Activated T-cell treated with anti-CD3 and anti-CD28 coated beads, Interleukin-2, amount 50 U/mL, for 4 hours (primary cell): ENCODE results near the gene ZMYND19. TPM values are rescaled to one million over a fixed set of nuclear protein-coding genes. Genes with fewer than 3 reads are reported as not detected.
"Not testable (repeated sequence)": the region's sequence is repeated elsewhere in the genome, so short reads cannot be mapped to it uniquely, and the experiment has no call there.

ENCODE experiments used
- ATAC-seq, 2 donors: fragments of 200-7000 bp; cut with Tn5 transposase; one replicate each; pipeline ENCODE4 v1.10.0; 2021
- DNase-seq: peaks from one replicate; pipeline ENCODE4 v3.0.0-alpha.2; 2020
- H3K27me3 Mint-ChIP-seq: one replicate; pipeline ENCODE4 v1.8.0; 2021; ENCODE audit warnings: low read depth, mixed read lengths
- H3K36me3 Mint-ChIP-seq: one replicate; pipeline ENCODE4 v1.8.0; 2022; ENCODE audit warnings: mixed read lengths; ENCODE audit not compliant: insufficient read depth
- H3K4me1 Mint-ChIP-seq: one replicate; pipeline ENCODE4 v1.8.0; 2021; ENCODE audit warnings: low read depth, mixed read lengths
- H3K4me3 Mint-ChIP-seq: one replicate; pipeline ENCODE4 v1.8.0; 2021; ENCODE audit warnings: mild to moderate bottlenecking, moderate library complexity, mixed read lengths
- H3K9me3 Mint-ChIP-seq: one replicate; pipeline ENCODE4 v1.8.0; 2021; ENCODE audit warnings: mixed read lengths
- total RNA-seq, 3 donors: library from RNA; stranded (reverse); gene quantifications; one replicate each; pipeline ENCODE4 v1.2.1, GENCODE V29; 2021

ZMYND19 gene
- total RNA-seq, 3 donors from 2014 or later, result 98.6 to 122 (median 106) TPM

- H3K4me3 Mint-ChIP-seq, result peak overlapping the region; percentile 84
- no peaks in the 10 kb centered on the region for H3K36me3 Mint-ChIP-seq
- H3K9me3 Mint-ChIP-seq, result no peaks in the 10 kb centered on the region
- peak; percentile 9 to 15 for ATAC-seq
- H3K27me3 Mint-ChIP-seq, result no peaks in the 10 kb centered on the region
- peaks cover 22% of the 10 kb centered on the region for H3K4me1 Mint-ChIP-seq
- no peak for DNase-seq
Observed at GRCh38 chr9:137606005-137606621, 15.8 kb upstream of the ZMYND19 start.

- peaks cover 20% of the 10 kb centered on the region for H3K4me1 Mint-ChIP-seq
- DNase-seq, result peak; percentile 94
- ATAC-seq, result peak; percentile 92 to 95
- H3K36me3 Mint-ChIP-seq, result no peaks in the 10 kb centered on the region
- no peaks in the 10 kb centered on the region for H3K27me3 Mint-ChIP-seq
- H3K9me3 Mint-ChIP-seq, result no peaks in the 10 kb centered on the region
- peak within 1 kb of the TSS; percentile 84 for H3K4me3 Mint-ChIP-seq
Observed at GRCh38 chr9:137605121-137606004, 15.1 kb upstream of the ZMYND19 start, which contains the start of gene ARRDC1. Gene ARRDC1, plus strand, starts transcription at chr9:137605686. Its CDS starts 32 bp downstream, at chr9:137605718.

GRCh38 chr9:137604345-137605086, 14.2 kb upstream of the ZMYND19 start:
- H3K4me3 Mint-ChIP-seq, result peak overlapping the region; percentile 56
- DNase-seq (no peak), ATAC-seq (no peak)
- no peaks in the 10 kb centered on the region for H3K27me3 Mint-ChIP-seq
- peaks cover 20% of the 10 kb centered on the region for H3K4me1 Mint-ChIP-seq
- no peaks in the 10 kb centered on the region for H3K9me3 Mint-ChIP-seq
- no peaks in the 10 kb centered on the region for H3K36me3 Mint-ChIP-seq

GRCh38 chr9:137603879-137604278, 13.6 kb upstream of the ZMYND19 start:
- peak overlapping the region; percentile 56 for H3K4me3 Mint-ChIP-seq
- DNase-seq (no peak), ATAC-seq (no peak)
- peaks cover 19% of the 10 kb centered on the region for H3K4me1 Mint-ChIP-seq
- no peaks in the 10 kb centered on the region for H3K27me3 Mint-ChIP-seq
- H3K9me3 Mint-ChIP-seq, result no peaks in the 10 kb centered on the region
- H3K36me3 Mint-ChIP-seq, result no peaks in the 10 kb centered on the region

- Mint-ChIP-seq H3K4me3 (peak overlapping the region; percentile 37), H3K36me3 (no peaks in the 10 kb centered on the region), H3K27me3 (no peaks in the 10 kb centered on the region), H3K9me3 (no peaks in the 10 kb centered on the region), H3K4me1 (peaks cover 15% of the 10 kb centered on the region)
- DNase-seq, result no peak
- ATAC-seq, result no peak
Observed at GRCh38 chr9:137602661-137603060, 12.3 kb upstream of the ZMYND19 start.

GRCh38 chr9:137598943-137599342, 8.6 kb upstream of the ZMYND19 start:
- H3K4me1 Mint-ChIP-seq, result peaks cover 1% of the 10 kb centered on the region
- no peak overlapping the region for H3K4me3 Mint-ChIP-seq
- H3K27me3 Mint-ChIP-seq, result no peaks in the 10 kb centered on the region
- DNase-seq (no peak), ATAC-seq (no peak)
- no peaks in the 10 kb centered on the region for H3K9me3 Mint-ChIP-seq
- no peaks in the 10 kb centered on the region for H3K36me3 Mint-ChIP-seq

- not testable (repeated sequence) for H3K9me3 Mint-ChIP-seq, H3K36me3 Mint-ChIP-seq, H3K4me3 Mint-ChIP-seq, H3K4me1 Mint-ChIP-seq, H3K27me3 Mint-ChIP-seq, DNase-seq, ATAC-seq
Observed at GRCh38 chr9:137596577-137596976, 6.3 kb upstream of the ZMYND19 start.

GRCh38 chr9:137593176-137593575, 2.9 kb upstream of the ZMYND19 start:
- Mint-ChIP-seq H3K27me3 (no peaks in the 10 kb centered on the region), H3K4me1 (peaks cover 7% of the 10 kb centered on the region), H3K36me3 (no peaks in the 10 kb centered on the region), H3K4me3 (no peak overlapping the region), H3K9me3 (no peaks in the 10 kb centered on the region)
- ATAC-seq (no peak), DNase-seq (no peak)

- Mint-ChIP-seq H3K9me3 (no peaks in the 10 kb centered on the region), H3K36me3 (peaks cover 3% of the 10 kb centered on the region), H3K4me3 (no peak overlapping the region), H3K27me3 (no peaks in the 10 kb centered on the region), H3K4me1 (peaks cover 11% of the 10 kb centered on the region)
- ATAC-seq, result no peak
- DNase-seq, result no peak
Observed at GRCh38 chr9:137592767-137593166, 2.5 kb upstream of the ZMYND19 start.

- peak; percentile 28 to 38 for ATAC-seq
- Mint-ChIP-seq H3K4me1 (peaks cover 13% of the 10 kb centered on the region), H3K4me3 (no peak overlapping the region), H3K27me3 (no peaks in the 10 kb centered on the region), H3K9me3 (no peaks in the 10 kb centered on the region), H3K36me3 (peaks cover 12% of the 10 kb centered on the region)
- DNase-seq, result no peak
Observed at GRCh38 chr9:137590123-137590468, 216 bp downstream of the ZMYND19 start.

- Mint-ChIP-seq H3K4me3 (peak overlapping the region; percentile 87), H3K4me1 (peaks cover 13% of the 10 kb centered on the region), H3K27me3 (no peaks in the 10 kb centered on the region), H3K36me3 (peaks cover 12% of the 10 kb centered on the region), H3K9me3 (no peaks in the 10 kb centered on the region)
- DNase-seq (no peak), ATAC-seq (peak; percentile 11 to 15)
Observed at GRCh38 chr9:137589441-137590122, 730 bp downstream of the ZMYND19 start.

GRCh38 chr9:137588891-137589290, 1.4 kb downstream of the ZMYND19 start:
- no peaks in the 10 kb centered on the region for H3K27me3 Mint-ChIP-seq
- no peaks in the 10 kb centered on the region for H3K9me3 Mint-ChIP-seq
- ATAC-seq, result no peak

GRCh38 chr9:137588311-137588710, 2.0 kb downstream of the ZMYND19 start:
- Mint-ChIP-seq H3K27me3 (no peaks in the 10 kb centered on the region), H3K9me3 (no peaks in the 10 kb centered on the region), H3K4me3 (peak overlapping the region; percentile 87), H3K4me1 (peaks cover 13% of the 10 kb centered on the region), H3K36me3 (peaks cover 12% of the 10 kb centered on the region)
- ATAC-seq (no peak), DNase-seq (no peak)

More at GRCh38 chr9:137588891-137589290, 1.4 kb downstream of the ZMYND19 start:
- Mint-ChIP-seq H3K4me1 (peaks cover 13% of the 10 kb centered on the region), H3K36me3 (peaks cover 12% of the 10 kb centered on the region), H3K4me3 (peak overlapping the region; percentile 87)
- DNase-seq, result no peak

- H3K36me3 Mint-ChIP-seq, result peaks cover 16% of the 10 kb centered on the region
- H3K4me1 Mint-ChIP-seq, result peaks cover 13% of the 10 kb centered on the region
- H3K9me3 Mint-ChIP-seq, result no peaks in the 10 kb centered on the region
- no peak for ATAC-seq
- H3K27me3 Mint-ChIP-seq, result no peaks in the 10 kb centered on the region
- DNase-seq, result no peak
- H3K4me3 Mint-ChIP-seq, result no peak overlapping the region
Observed at GRCh38 chr9:137586854-137587253, 3.5 kb downstream of the ZMYND19 start.
